HEK293T (cell line): ENCODE measurements around the gene MAP3K20.
"Not testable (repeated sequence)": the region's sequence is repeated elsewhere in the genome, so short reads cannot be mapped to it uniquely, and the experiment has no call there.

ENCODE experiments used
- CTCF ChIA-PET: fragments of 350-600 bp; formaldehyde crosslinking; extraction: SDS; loops from one replicate; lab custom pipeline; 2021; ENCODE audit warnings: antibody characterized with exemption, inconsistent platforms; lab: Yijun Ruan, JAX
- POLR2A ChIA-PET: fragments of 350-600 bp; formaldehyde crosslinking; extraction: SDS; loops from one replicate; lab custom pipeline; 2020; ENCODE audit warnings: antibody characterized with exemption, inconsistent platforms; lab: Yijun Ruan, JAX
- DNase-seq: peaks from one replicate; pipeline ENCODE4 v3.0.0; 2012; ENCODE audit warnings: mixed read lengths; ENCODE audit errors: extremely low spot score
- ARNT ChIP-seq: fragments of 450-650 bp; IDR thresholded peaks from 2 replicates; pipeline ENCODE4 v1.6.1; 2017; ENCODE audit warnings: mild to moderate bottlenecking
- BHLHE40 ChIP-seq: fragments of 450-650 bp; IDR thresholded peaks from 2 replicates; pipeline ENCODE4 v1.6.1; 2016; ENCODE audit warnings: mild to moderate bottlenecking, moderate library complexity, borderline replicate concordance
- CTBP1 ChIP-seq: fragments of 450-650 bp; IDR thresholded peaks from 2 replicates; pipeline ENCODE4 v1.6.1; 2016; ENCODE audit warnings: borderline replicate concordance
- ELF4 ChIP-seq: fragments of 450-650 bp; IDR thresholded peaks from 2 replicates; pipeline ENCODE4 v1.6.1; 2017; ENCODE audit warnings: antibody characterized with exemption
- FOXA1 ChIP-seq: fragments of 450-650 bp; IDR thresholded peaks from 2 replicates; pipeline ENCODE4 v1.6.1; 2016; ENCODE audit warnings: mild to moderate bottlenecking
- FOXK2 ChIP-seq: fragments of 450-650 bp; IDR thresholded peaks from 2 replicates; pipeline ENCODE4 v1.6.1; 2016; ENCODE audit warnings: mild to moderate bottlenecking
- FOXM1 ChIP-seq: fragments of 450-650 bp; IDR thresholded peaks from 2 replicates; pipeline ENCODE4 v1.6.1; 2017; ENCODE audit warnings: mild to moderate bottlenecking, borderline replicate concordance
- HDGF ChIP-seq: fragments of 450-650 bp; IDR thresholded peaks from 2 replicates; pipeline ENCODE4 v1.6.1; 2017; ENCODE audit warnings: antibody characterized with exemption, borderline replicate concordance
- L3MBTL2 ChIP-seq: fragments of 450-650 bp; conservative IDR thresholded peaks from 2 replicates; pipeline ENCODE4 v1.6.1; 2016; ENCODE audit warnings: mild to moderate bottlenecking
- LEF1 ChIP-seq: fragments of 450-650 bp; IDR thresholded peaks from 2 replicates; pipeline ENCODE4 v1.6.1; 2017; ENCODE audit warnings: mild to moderate bottlenecking, borderline replicate concordance
- NFRKB ChIP-seq: fragments of 450-650 bp; IDR thresholded peaks from 2 replicates; pipeline ENCODE4 v1.6.1; 2016; ENCODE audit warnings: mild to moderate bottlenecking, moderate library complexity
- SP1 ChIP-seq: fragments of 450-650 bp; IDR thresholded peaks from 2 replicates; pipeline ENCODE4 v1.6.1; 2017
- SUZ12 ChIP-seq: fragments of 450-650 bp; IDR thresholded peaks from 2 replicates; pipeline ENCODE4 v1.6.1; 2016; ENCODE audit warnings: mild to moderate bottlenecking
- TARDBP ChIP-seq: fragments of 450-650 bp; IDR thresholded peaks from 2 replicates; pipeline ENCODE4 v1.6.1; 2016
- ZNF384 ChIP-seq: fragments of 450-650 bp; IDR thresholded peaks from 2 replicates; pipeline ENCODE4 v1.6.1; 2016
- TF ChIP-seq, protein P1 (sequence below): fragments of 450-650 bp; IDR thresholded peaks from 2 replicates; pipeline ENCODE4 v1.6.1; 2016

The MAP3K20 gene

DNA sequence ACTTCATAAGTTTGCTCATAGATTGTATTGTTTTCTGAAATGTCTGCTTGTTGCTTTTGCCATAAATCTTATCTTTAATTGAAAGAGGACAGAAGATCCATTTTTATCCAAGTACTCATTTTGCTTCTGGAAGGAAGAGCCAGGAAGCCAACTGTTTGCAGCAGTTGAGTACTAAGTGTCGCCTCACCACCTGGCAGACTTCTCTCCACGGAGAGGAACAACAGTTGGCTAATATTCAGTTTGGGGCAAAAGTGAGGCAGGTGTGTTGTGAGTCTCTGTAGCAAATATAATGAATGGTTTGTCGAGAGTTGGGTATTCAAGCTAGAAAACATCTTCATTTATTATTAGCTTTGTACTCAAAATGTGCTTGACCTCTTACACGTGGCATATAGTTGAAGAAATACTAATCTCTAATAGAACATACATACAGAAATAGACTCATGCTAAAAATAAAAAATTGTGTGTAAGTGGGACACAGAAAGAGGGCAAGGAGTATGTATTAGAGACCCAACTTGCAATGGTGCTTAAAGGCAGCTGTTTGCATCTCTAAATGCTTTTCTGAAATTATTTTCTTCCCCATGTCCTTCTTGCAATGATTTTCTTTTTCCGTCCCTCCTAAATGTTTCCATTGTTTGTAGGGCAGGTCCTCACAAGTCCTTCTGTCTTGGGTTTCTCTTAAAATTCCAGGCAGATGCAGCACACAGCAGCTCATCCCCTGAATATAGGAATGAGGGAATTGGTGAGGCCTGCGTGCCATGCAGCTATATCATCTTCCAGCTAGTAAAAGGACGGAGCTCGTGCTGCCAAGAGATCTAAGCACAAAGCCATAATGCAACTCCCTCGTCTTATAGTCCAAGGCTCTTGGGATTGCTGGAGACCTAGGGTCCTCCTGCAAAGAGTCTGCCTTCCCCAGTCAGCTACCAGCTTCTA, 44.8 kb upstream of the MAP3K20 start:
- no peak for TF ChIP-seq ZNF384
- POLR2A ChIA-PET, result no interaction called here
- CTCF ChIA-PET, result no interaction called here
- no peak for DNase-seq

DNA sequence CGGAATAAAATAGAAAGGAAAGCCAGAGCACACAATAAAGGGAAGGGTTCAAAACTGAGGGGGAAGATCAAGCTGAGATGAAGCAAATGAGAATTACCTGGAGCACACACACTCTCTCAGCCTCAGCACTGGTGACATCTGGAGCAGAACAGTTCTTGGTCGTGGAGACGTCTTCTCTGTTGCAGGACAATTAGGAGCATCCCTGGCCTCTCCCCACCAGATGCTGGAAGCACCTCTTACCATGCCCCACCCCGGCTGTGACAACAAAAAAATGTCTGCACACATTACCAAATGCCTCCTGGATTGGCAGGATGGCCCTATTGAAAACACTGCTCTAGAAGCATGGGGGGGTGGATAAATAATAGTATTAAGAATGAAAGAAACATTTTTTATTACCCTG, 43.6 kb upstream of the MAP3K20 start:
- ChIA-PET CTCF (no interaction called here), POLR2A (no interaction called here)
- no peak for DNase-seq
- TF ChIP-seq BHLHE40 (no peak), ZNF384 (no peak), CTBP1 (no peak), SUZ12 (no peak)

DNA sequence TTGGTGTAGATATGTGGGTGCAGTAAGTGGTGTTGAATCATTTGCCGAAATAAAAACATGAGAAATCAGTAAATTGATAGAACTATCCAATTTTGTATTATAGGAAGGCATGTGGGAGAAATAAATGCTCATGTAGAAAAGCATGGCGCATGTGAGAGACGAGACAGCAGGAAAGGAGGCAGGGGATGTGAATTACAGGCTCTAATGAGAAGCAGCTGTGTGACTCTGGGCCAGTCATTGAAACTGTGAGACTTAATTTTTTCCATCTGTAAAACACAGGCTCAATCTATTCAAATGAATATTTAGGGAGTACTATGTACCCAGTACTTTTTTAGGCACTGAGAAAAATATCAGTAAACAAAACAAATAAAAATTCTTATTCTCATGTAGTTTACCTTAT, 42.6 kb upstream of the MAP3K20 start:
- ChIA-PET CTCF (interaction anchor here (0.6 kb wide), 1 partner anchor 13 kb away, joined by 3 read pairs; no protein-coding TSS in a partner anchor), POLR2A (no interaction called here)
- no peak for DNase-seq
- TF ChIP-seq LEF1, result no peak
- TF ChIP-seq ZNF384, result no peak
- TF ChIP-seq CTBP1, result no peak
- no peak for TF ChIP-seq TARDBP
- TF ChIP-seq, protein P1, sequence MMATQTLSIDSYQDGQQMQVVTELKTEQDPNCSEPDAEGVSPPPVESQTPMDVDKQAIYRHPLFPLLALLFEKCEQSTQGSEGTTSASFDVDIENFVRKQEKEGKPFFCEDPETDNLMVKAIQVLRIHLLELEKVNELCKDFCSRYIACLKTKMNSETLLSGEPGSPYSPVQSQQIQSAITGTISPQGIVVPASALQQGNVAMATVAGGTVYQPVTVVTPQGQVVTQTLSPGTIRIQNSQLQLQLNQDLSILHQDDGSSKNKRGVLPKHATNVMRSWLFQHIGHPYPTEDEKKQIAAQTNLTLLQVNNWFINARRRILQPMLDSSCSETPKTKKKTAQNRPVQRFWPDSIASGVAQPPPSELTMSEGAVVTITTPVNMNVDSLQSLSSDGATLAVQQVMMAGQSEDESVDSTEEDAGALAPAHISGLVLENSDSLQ, result no peak
- TF ChIP-seq SUZ12, result no peak
- no peak for TF ChIP-seq SP1
- TF ChIP-seq ARNT, result no peak
- no peak for TF ChIP-seq FOXA1
- TF ChIP-seq L3MBTL2, result no peak
- no peak for TF ChIP-seq ELF4
- TF ChIP-seq NFRKB, result no peak
- TF ChIP-seq HDGF, result no peak
- no peak for TF ChIP-seq BHLHE40
- no peak for TF ChIP-seq FOXK2
- no peak for TF ChIP-seq FOXM1

DNA sequence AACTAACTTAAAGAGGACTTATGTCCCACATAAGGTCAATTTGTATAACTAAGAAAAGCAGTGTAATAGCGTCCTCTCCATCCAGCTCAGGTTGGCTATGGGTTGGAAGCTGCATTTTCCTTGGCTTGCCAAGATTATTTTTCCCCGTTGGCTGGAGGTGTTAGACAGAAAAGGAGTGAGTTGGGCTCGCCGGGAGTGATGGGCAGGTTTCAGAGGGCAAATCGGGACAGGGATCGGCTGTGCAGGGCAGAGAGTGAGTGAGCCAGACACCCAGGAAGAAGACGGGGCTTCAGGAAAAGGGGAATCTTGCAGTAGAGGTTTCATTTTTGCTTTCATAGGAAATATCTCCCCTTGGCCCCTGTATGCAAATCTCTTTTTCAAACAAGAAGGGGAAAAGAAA, 41.5 kb upstream of the MAP3K20 start:
- POLR2A ChIA-PET, result no interaction called here
- no peak for TF ChIP-seq FOXM1
- CTCF ChIA-PET, result no interaction called here
- DNase-seq, result no peak

DNA sequence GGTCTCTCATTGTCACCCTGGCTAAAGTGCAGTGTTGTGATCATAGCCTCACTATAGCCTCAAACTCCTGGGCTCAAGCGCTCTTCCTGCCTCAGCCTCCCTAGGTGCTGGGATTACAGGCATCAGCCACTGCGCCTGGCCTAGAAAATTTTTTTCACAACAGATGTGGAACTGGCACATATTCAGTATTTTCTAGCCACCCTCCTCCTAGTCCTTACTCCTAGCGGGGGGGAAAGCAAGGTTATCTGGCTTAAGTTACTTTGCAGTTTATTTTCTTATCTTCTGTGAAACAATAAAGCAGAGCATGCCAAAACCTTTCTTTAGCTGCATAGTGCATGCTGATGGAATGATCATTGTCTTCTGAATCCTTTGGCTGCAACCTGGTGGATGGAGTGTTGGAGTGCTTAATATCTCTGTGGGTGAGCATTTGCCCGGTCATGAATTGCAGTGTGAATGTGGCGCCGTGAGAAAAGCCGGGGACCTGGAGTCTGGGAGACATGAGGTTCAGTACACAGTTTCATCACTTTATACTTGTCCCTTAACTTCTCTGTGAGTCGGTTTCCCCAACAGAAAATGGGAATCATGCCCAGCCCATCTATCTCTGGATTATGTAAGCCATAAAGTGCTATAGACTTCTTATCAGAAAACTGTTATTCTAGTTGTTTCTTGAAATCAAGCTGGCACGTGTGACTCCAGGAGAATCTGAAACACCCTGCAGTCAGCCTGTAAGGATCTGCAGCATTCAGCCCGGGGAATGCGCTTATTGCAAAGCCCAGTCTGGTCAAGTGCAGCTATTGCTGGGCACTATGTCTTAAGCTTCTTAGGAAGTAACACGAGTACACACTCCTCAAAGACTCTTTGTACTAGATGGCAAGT, 38.2 kb upstream of the MAP3K20 start:
- CTCF ChIA-PET, result interaction anchor here (0.5 to 1.7 kb wide), 3 partner anchors 9 to 224 kb away, joined by 3 to 7 read pairs (median 3); no protein-coding TSS in a partner anchor
- POLR2A ChIA-PET, result no interaction called here
- no peak for TF ChIP-seq L3MBTL2
- no peak for TF ChIP-seq FOXK2
- no peak for TF ChIP-seq ELF4
- TF ChIP-seq SP1, result no peak
- TF ChIP-seq CTBP1, result no peak
- TF ChIP-seq, protein P1, result no peak
- no peak for TF ChIP-seq NFRKB
- no peak for TF ChIP-seq LEF1
- TF ChIP-seq SUZ12, result no peak
- no peak for TF ChIP-seq FOXA1
- TF ChIP-seq ZNF384, result no peak
- no peak for TF ChIP-seq BHLHE40
- TF ChIP-seq FOXM1, result no peak
- TF ChIP-seq TARDBP, result no peak
- no peak for TF ChIP-seq ARNT
- no peak for TF ChIP-seq HDGF
- DNase-seq, result no peak

DNA sequence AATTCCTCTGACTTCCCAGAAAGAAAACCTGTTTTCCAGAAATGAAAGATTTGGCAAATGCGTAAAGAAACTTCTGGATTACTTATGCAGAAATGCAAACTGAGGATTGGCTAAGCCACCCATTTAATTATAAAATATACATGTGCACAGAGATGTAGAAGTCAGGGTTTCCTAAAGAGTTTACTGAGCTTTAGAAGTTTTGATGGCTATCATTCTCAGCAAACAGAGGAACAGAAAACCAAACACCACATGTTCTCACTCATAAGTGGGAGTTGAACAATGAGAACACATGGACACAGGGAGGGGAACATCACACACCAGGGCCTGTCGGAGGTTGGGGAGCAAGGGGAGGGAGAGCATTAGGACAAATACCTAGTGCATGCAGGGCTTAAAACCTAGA, 37.4 kb upstream of the MAP3K20 start:
- CTCF ChIA-PET, DNase-seq, POLR2A ChIA-PET: not testable (repeated sequence)

DNA sequence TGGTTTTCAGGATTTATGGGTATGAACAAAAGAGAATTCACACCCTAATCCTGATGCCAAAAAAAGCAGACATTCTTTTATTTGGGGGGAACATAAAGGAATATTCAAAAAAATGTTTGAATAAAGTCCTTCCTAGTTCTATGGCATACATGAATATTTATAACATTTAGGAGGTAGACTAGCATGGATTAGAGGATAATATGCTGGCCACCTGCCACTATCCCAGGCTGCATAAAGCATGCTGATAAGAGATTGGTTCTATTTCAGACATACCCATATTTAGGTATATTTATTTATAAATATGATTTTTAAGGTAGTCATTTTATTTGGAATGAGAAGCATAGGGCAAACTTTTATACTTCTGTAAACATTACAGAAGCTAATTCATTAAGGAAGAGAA, 34.9 kb upstream of the MAP3K20 start:
- POLR2A ChIA-PET, result no interaction called here
- TF ChIP-seq ZNF384, result no peak
- TF ChIP-seq NFRKB, result no peak
- TF ChIP-seq LEF1, result no peak
- no peak for TF ChIP-seq CTBP1
- no peak for TF ChIP-seq HDGF
- no peak for TF ChIP-seq FOXM1
- TF ChIP-seq FOXA1, result no peak
- TF ChIP-seq BHLHE40, result no peak
- TF ChIP-seq FOXK2, result no peak
- TF ChIP-seq ARNT, result no peak
- no peak for TF ChIP-seq SP1
- DNase-seq, result no peak
- CTCF ChIA-PET, result no interaction called here
